WERI-Rb-1 (cell line): ENCODE data around the gene IL17RC.
A peak's percentile ranks its signal among the peaks of the same experiment; 100 is the strongest.

Experiments used
- DNase-seq: peaks from one replicate; pipeline ENCODE4 v3.0.0-alpha.2; 2020
- H3K27ac ChIP-seq: fragments of 250-450 bp; sonication (Bioruptor Pico); 2 replicates; pipeline ENCODE4 v1.5.1; 2020; ENCODE audit warnings: mild to moderate bottlenecking, moderate library complexity
- H3K27me3 ChIP-seq: fragments of 250-450 bp; sonication (Bioruptor Pico); 2 replicates; pipeline ENCODE4 v1.5.1; 2021; ENCODE audit warnings: mild to moderate bottlenecking, low read depth, moderate library complexity; ENCODE audit not compliant: insufficient read depth, severe bottlenecking
- H3K36me3 ChIP-seq: fragments of 250-450 bp; sonication (Bioruptor Pico); 2 replicates; pipeline ENCODE4 v1.5.1; 2020; ENCODE audit warnings: mild to moderate bottlenecking, moderate library complexity
- H3K4me3 ChIP-seq: 2 replicates; pipeline ENCODE4 v1.5.1; 2011; ENCODE audit warnings: low read depth, mild to moderate bottlenecking, control low read depth, low read length
- H3K9me3 ChIP-seq: fragments of 250-450 bp; sonication (Bioruptor Pico); 2 replicates; pipeline ENCODE4 v1.5.1; 2021; ENCODE audit warnings: mild to moderate bottlenecking, moderate library complexity; ENCODE audit not compliant: severe bottlenecking
- CTCF ChIP-seq: IDR thresholded peaks from 2 replicates; pipeline ENCODE4 v1.5.1; 2011; ENCODE audit warnings: low read depth, mild to moderate bottlenecking, control low read depth, inconsistent platforms, low read length

The IL17RC gene

DNA sequence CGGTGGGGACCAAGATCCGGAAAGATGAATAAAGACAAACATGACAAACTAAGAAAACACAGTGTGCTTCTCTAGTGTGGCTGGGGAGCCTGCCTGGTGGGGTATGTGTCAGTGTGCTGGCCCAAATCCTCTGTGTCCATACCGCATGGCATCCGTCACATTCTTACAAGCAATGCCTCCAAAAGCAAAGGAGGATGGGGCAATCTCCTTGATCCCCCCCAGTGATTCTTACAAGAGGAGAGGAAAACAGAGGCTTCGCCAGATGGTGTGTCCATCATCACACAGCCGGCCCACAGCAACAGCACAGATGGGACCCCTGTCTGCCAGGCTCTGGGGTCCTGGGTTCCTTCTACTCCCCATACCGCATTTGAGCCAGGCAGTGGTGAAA lies 558 bp upstream of the IL17RC start:
- TF ChIP-seq CTCF: no peak
- Histone ChIP-seq H3K36me3 (no peaks in the 10 kb centered on the region), H3K4me3 (peak overlapping the region; percentile 63), H3K27me3 (no peaks in the 10 kb centered on the region), H3K9me3 (peaks cover 5% of the 10 kb centered on the region), H3K27ac (peak overlapping the region; percentile 95)
- peak; percentile 53 for DNase-seq

- TF ChIP-seq CTCF: no peak
- no peak overlapping the region for H3K27ac ChIP-seq
- H3K4me3 ChIP-seq: no peak overlapping the region
- H3K9me3 ChIP-seq: no peaks in the 10 kb centered on the region
- H3K36me3 ChIP-seq: no peaks in the 10 kb centered on the region
- no peak for DNase-seq
- no peaks in the 10 kb centered on the region for H3K27me3 ChIP-seq
Observed at GRCh38 chr3:9917820-9918219, 922 bp downstream of the IL17RC start.

DNA sequence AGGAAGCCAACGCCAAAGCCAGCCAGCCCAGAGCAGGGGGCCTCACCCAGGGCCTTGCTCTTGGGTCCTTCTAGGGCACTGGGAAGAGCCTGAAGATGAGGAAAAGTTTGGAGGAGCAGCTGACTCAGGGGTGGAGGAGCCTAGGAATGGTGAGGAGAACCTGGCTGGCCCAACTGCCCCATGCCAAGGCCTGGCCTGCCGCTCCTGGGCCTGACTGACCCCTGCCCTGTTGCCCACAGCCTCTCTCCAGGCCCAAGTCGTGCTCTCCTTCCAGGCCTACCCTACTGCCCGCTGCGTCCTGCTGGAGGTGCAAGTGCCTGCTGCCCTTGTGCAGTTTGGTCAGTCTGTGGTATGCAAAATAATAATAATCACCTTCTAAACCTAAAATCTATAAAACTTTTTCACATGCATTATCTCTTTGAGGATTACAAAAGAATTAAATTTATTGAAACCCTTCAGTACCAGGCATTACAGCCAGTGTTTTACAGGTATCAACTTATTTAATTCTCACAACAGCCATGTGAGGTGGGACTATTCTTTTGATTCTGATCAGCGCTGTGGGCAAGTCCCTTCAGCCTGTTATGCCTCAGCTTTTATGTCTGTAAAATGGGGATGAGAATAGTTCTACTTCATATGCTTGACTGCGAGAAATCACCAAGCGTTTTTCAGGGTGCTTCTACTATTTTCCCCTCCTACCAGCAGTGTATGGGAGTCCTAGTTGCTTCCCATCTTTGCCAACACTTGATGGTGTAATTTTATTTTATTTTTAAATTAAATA lies 1.6 kb downstream of the IL17RC start:
- Histone ChIP-seq H3K27ac (no peak overlapping the region), H3K36me3 (no peaks in the 10 kb centered on the region), H3K27me3 (no peaks in the 10 kb centered on the region), H3K4me3 (no peak overlapping the region), H3K9me3 (no peaks in the 10 kb centered on the region)
- no peak for DNase-seq
- TF ChIP-seq CTCF: no peak

- no peaks in the 10 kb centered on the region for H3K9me3 ChIP-seq
- no peaks in the 10 kb centered on the region; the same call in 1 of the 2 replicates for H3K36me3 ChIP-seq
- no peak overlapping the region for H3K27ac ChIP-seq
- no peak overlapping the region for H3K4me3 ChIP-seq
- no peaks in the 10 kb centered on the region for H3K27me3 ChIP-seq
- DNase-seq: no peak
- TF ChIP-seq CTCF: no peak
Observed at GRCh38 chr3:9928158-9928557, 11.3 kb downstream of the IL17RC start.

- H3K36me3 ChIP-seq: peaks cover 5% of the 10 kb centered on the region
- H3K27ac ChIP-seq: no peak overlapping the region
- H3K4me3 ChIP-seq: no peak overlapping the region
- no peaks in the 10 kb centered on the region for H3K9me3 ChIP-seq
- TF ChIP-seq CTCF: peak; percentile 44
- H3K27me3 ChIP-seq: no peaks in the 10 kb centered on the region
- DNase-seq: peak; percentile 38
Observed at GRCh38 chr3:9930804-9931418, 14.0 kb downstream of the IL17RC start.
